CD8-positive, alpha-beta memory T cell (primary cell): Measurements from ENCODE around the gene KCNH4. TPM values are rescaled to one million over a fixed set of nuclear protein-coding genes. Genes with fewer than 3 reads are reported as not detected.

Experiments
- CTCF ChIA-PET: fragments of 350-600 bp; sonication (Branson Sonifier 250); formaldehyde crosslinking; loops from one replicate; lab custom pipeline; 2021; ENCODE audit warnings: antibody characterized with exemption; lab: Charles Lee
- POLR2A ChIA-PET: fragments of 350-600 bp; sonication (Branson Sonifier 250); formaldehyde crosslinking; loops from one replicate; lab custom pipeline; 2021; ENCODE audit warnings: antibody characterized with exemption; lab: Charles Lee
- DNase-seq, 5 donors: peaks; one replicate each; pipeline versions ENCODE4 v3.0.0 to v3.0.0-alpha.2; 2020 to 2022; ENCODE audit warnings: mixed read lengths in 1 of 5
- H3K27ac ChIP-seq: one replicate; pipeline ENCODE4 v1.7.0; 2013; ENCODE audit warnings: low read depth, mild to moderate bottlenecking, low read length, moderate library complexity
- H3K27me3 ChIP-seq: 2 replicates; pipeline ENCODE4 v1.7.0; 2013; ENCODE audit warnings: low read length, mild to moderate bottlenecking; ENCODE audit not compliant: insufficient read depth, poor library complexity, severe bottlenecking
- H3K36me3 ChIP-seq: 2 replicates; pipeline ENCODE4 v1.7.0; 2013; ENCODE audit warnings: mild to moderate bottlenecking, low read length, moderate library complexity; ENCODE audit not compliant: insufficient read depth
- H3K4me1 ChIP-seq: 2 replicates; pipeline ENCODE4 v1.7.0; 2013; ENCODE audit warnings: mild to moderate bottlenecking, low read length, moderate library complexity; ENCODE audit not compliant: insufficient read depth
- H3K4me3 ChIP-seq: 2 replicates; pipeline ENCODE4 v1.7.0; 2013; ENCODE audit warnings: mild to moderate bottlenecking, low read length
- H3K9me3 ChIP-seq: 2 replicates; pipeline ENCODE4 v1.7.0; 2013; ENCODE audit warnings: mild to moderate bottlenecking, low read length
- H3K27ac Mint-ChIP-seq, 8 donors: one replicate each; pipeline ENCODE4 v1.8.0; 2020 to 2021; ENCODE audit warnings: mixed read lengths in 8 of 8, mild to moderate bottlenecking in 6 of 8, inconsistent platforms in 3 of 8, moderate library complexity in 3 of 8
- H3K27me3 Mint-ChIP-seq, 2 donors: one replicate each; pipeline ENCODE4 v1.8.0; 2020 to 2021; ENCODE audit warnings: mixed read lengths in 2 of 2, mild to moderate bottlenecking in 1 of 2, moderate library complexity in 1 of 2
- H3K36me3 Mint-ChIP-seq, 3 donors: one replicate each; pipeline ENCODE4 v1.8.0; 2020 to 2021; ENCODE audit warnings: mixed read lengths in 3 of 3, inconsistent platforms in 1 of 3, mild to moderate bottlenecking in 1 of 3
- H3K4me1 Mint-ChIP-seq, 3 donors: one replicate each; pipeline ENCODE4 v1.8.0; 2020 to 2021; ENCODE audit warnings: mixed read lengths in 3 of 3, inconsistent platforms in 1 of 3, mild to moderate bottlenecking in 1 of 3
- H3K4me3 Mint-ChIP-seq, 7 donors: one replicate each; pipeline ENCODE4 v1.8.0; 2020 to 2021; ENCODE audit warnings: mixed read lengths in 7 of 7, mild to moderate bottlenecking in 6 of 7, moderate library complexity in 4 of 7, inconsistent platforms in 2 of 7
- H3K9me3 Mint-ChIP-seq, 5 donors: one replicate each; pipeline ENCODE4 v1.8.0; 2020 to 2022; ENCODE audit warnings: mixed read lengths in 5 of 5, mild to moderate bottlenecking in 3 of 5, moderate library complexity in 2 of 5, inconsistent platforms in 1 of 5
- polyA plus RNA-seq: library from polyadenylated mRNA; unstranded; fragments of 300-500 nt; fragmentation: Illumina TruSeq; gene quantifications from one replicate; pipeline ENCODE4 v1.2.3, GENCODE V29; 2021
- total RNA-seq, 2 experiments: library from RNA; stranded (reverse); gene quantifications; one replicate each; pipeline ENCODE4 v1.2.3, GENCODE V29; 2021

The KCNH4 gene
- total RNA-seq (1 to 10 TPM; 1.5 to 1.7 TPM), polyA plus RNA-seq (not detected)

DNA sequence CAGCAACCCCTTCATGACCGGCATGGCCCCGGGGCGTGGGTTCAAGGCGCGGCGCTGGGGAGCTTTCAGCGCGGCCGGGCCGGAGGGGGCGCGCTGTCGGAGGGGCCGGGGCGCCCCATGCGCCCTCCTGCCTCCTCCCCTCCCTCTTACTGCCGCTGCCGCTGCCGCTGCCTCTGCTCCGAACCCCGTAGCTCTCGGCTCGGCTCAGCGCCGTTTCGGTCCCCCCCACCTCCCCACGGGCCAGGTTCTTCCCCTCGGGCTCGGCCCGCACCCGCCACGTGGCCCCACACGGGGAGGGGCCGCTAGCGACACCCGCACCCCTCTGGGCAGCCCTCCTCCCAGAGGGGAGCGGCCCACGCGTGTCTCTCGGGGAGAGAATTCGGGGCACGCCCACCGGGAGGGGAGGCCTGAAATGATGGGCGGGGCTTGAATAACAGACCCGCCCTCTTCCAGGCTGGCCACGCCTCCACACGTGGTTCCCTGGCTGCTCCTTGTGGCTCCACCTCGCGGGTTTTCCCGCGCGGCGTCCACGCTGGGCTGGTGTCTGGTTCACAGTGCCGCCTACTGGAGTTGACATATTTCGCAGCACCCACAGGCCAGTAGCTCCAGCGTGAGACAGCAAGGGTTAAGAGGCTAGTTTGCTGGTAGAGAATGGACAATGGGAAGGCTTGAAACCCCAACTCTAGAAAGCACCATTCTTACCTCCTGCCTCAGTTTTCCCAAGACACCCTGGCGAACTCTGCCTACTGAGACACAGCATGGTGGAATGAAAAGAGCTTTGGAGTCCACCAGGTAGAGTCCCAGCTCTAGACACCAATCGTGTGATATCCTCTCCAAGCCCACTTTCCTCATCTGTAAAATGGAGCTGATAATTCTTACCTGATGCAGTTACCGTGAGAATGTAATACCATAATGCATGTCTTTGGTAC, at the start of gene KCNH4:
Gene KCNH4, minus strand, starts transcription at position 221 of the 929 bp plus-strand sequence. Its CDS starts 197 bp downstream, at position 24.
- CTCF ChIA-PET: interaction anchor here (0.9 to 1.8 kb wide), 14 partner anchors 9 to 346 kb away, joined by 3 to 9 read pairs (median 3); partner anchors contain the start of genes GHDC, HSPB9, KAT2A and NKIRAS2
- no peaks in the 10 kb centered on the region for H3K36me3 ChIP-seq
- Mint-ChIP-seq H3K9me3 (no peaks in the 10 kb centered on the region), H3K4me1 (peaks cover 39 to 59% (median 42%) of the 10 kb centered on the region in 3 donors), H3K36me3 (peaks cover 0 to 3% (median 0%) of the 10 kb centered on the region in 3 donors), H3K4me3 (peak within 1 kb of the TSS; percentile 55 to 87 (median 56)), H3K27me3 (peaks cover 13 to 20% of the 10 kb centered on the region in 2 donors), H3K27ac (peak within 1 kb of the TSS in 6 of 8 donors; percentile 29 to 93 (median 35))
- peak; percentile 65 to 86 (median 79) for DNase-seq
- no peaks in the 10 kb centered on the region for H3K9me3 ChIP-seq
- peak within 1 kb of the TSS; percentile 45 for H3K4me3 ChIP-seq
- no peak within 1 kb of the TSS for H3K27ac ChIP-seq
- POLR2A ChIA-PET: interaction anchor here (0.6 to 1.2 kb wide), 2 partner anchors 15 to 94 kb away, joined by 3 to 4 read pairs; no protein-coding TSS in a partner anchor
- H3K27me3 ChIP-seq: no peaks in the 10 kb centered on the region
- peaks cover 44% of the 10 kb centered on the region for H3K4me1 ChIP-seq

- no peaks in the 10 kb centered on the region for H3K27me3 Mint-ChIP-seq
- no peaks in the 10 kb centered on the region for H3K9me3 ChIP-seq
- H3K27me3 ChIP-seq: no peaks in the 10 kb centered on the region
- H3K4me1 Mint-ChIP-seq: peaks cover 24 to 42% (median 38%) of the 10 kb centered on the region in 3 donors
- H3K36me3 ChIP-seq: no peaks in the 10 kb centered on the region
- ChIA-PET CTCF (interaction anchor here (0.7 to 1.1 kb wide), 2 partner anchors 82 to 1747 kb away, joined by 3 read pairs; no protein-coding TSS in a partner anchor), POLR2A (no interaction called here)
- no peak overlapping the region for H3K4me3 ChIP-seq
- DNase-seq: no peak
- no peak overlapping the region for H3K27ac ChIP-seq
- H3K9me3 Mint-ChIP-seq: no peaks in the 10 kb centered on the region
- H3K36me3 Mint-ChIP-seq: peaks cover 0 to 47% (median 3%) of the 10 kb centered on the region in 3 donors
- H3K4me1 ChIP-seq: no peaks in the 10 kb centered on the region
- H3K4me3 Mint-ChIP-seq: peak overlapping the region in 1 of 7 donors; percentile 65
- peak overlapping the region in 7 of 8 donors; percentile 1 to 66 (median 34) for H3K27ac Mint-ChIP-seq
Measured at GRCh38 chr17:42230225-42230624, 49.3 kb upstream of the KCNH4 start.

- Mint-ChIP-seq H3K9me3 (no peaks in the 10 kb centered on the region), H3K4me1 (peaks cover 9 to 25% (median 20%) of the 10 kb centered on the region in 3 donors), H3K27me3 (peaks cover 0 to 2% of the 10 kb centered on the region in 2 donors), H3K27ac (peak overlapping the region in 7 of 8 donors; percentile 6 to 87 (median 23)), H3K4me3 (no peak overlapping the region), H3K36me3 (peaks cover 0 to 65% (median 6%) of the 10 kb centered on the region in 3 donors)
- Histone ChIP-seq H3K9me3 (no peaks in the 10 kb centered on the region), H3K36me3 (peaks cover 9% of the 10 kb centered on the region), H3K4me1 (no peaks in the 10 kb centered on the region), H3K4me3 (no peak overlapping the region), H3K27ac (no peak overlapping the region), H3K27me3 (no peaks in the 10 kb centered on the region)
- no peak for DNase-seq
- ChIA-PET POLR2A (no interaction called here), CTCF (no interaction called here)
Measured at GRCh38 chr17:42227849-42228700, 47.1 kb upstream of the KCNH4 start.

- Histone ChIP-seq H3K36me3 (peaks cover 22% of the 10 kb centered on the region), H3K4me1 (no peaks in the 10 kb centered on the region), H3K27me3 (no peaks in the 10 kb centered on the region), H3K4me3 (no peak overlapping the region), H3K9me3 (no peaks in the 10 kb centered on the region), H3K27ac (no peak overlapping the region)
- no peak overlapping the region for H3K4me3 Mint-ChIP-seq
- POLR2A ChIA-PET: no interaction called here
- CTCF ChIA-PET: no interaction called here
- H3K27me3 Mint-ChIP-seq: peaks cover 0 to 2% of the 10 kb centered on the region in 2 donors
- peaks cover 8 to 22% (median 19%) of the 10 kb centered on the region in 3 donors for H3K4me1 Mint-ChIP-seq
- no peak overlapping the region for H3K27ac Mint-ChIP-seq
- DNase-seq: no peak
- H3K36me3 Mint-ChIP-seq: peaks cover 0 to 78% (median 10%) of the 10 kb centered on the region in 3 donors
- no peaks in the 10 kb centered on the region for H3K9me3 Mint-ChIP-seq
Measured at GRCh38 chr17:42225646-42226045, 44.7 kb upstream of the KCNH4 start.

DNA sequence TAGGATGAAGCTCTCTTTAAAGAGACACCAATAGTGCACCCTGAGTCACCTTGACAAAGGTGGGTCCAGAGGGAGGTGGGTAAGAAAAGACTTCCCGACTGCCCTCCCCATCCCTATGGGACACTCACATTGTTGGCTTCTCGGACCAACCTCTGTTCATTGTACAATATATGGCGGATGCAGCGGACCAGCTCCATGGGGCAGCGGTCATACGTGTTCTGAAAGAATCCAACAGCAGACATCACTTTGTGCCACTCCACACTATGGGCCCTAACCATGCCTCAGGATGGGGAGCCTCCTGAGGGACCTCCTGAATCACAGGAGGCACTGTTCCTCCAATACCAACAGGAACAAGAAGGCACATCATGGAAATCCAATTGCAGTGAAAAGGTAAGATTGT, 43.7 kb upstream of the KCNH4 start:
- Mint-ChIP-seq H3K27me3 (peaks cover 0 to 2% of the 10 kb centered on the region in 2 donors), H3K36me3 (peaks cover 0 to 78% (median 10%) of the 10 kb centered on the region in 3 donors), H3K9me3 (no peaks in the 10 kb centered on the region), H3K4me3 (no peak overlapping the region), H3K27ac (peak overlapping the region in 2 of 8 donors; percentile 51 to 56), H3K4me1 (peaks cover 3 to 15% (median 12%) of the 10 kb centered on the region in 3 donors)
- ChIA-PET CTCF (interaction anchor here (3.1 kb wide), 1 partner anchor 65 kb away, joined by 26 read pairs; the partner anchor contains the start of gene STAT5A), POLR2A (interaction anchor here (0.6 kb wide), 1 partner anchor 121 kb away, joined by 5 read pairs; no protein-coding TSS in a partner anchor)
- no peak overlapping the region for H3K27ac ChIP-seq
- no peaks in the 10 kb centered on the region for H3K4me1 ChIP-seq
- H3K4me3 ChIP-seq: no peak overlapping the region
- H3K36me3 ChIP-seq: peaks cover 22% of the 10 kb centered on the region
- no peak for DNase-seq
- no peaks in the 10 kb centered on the region for H3K9me3 ChIP-seq
- H3K27me3 ChIP-seq: no peaks in the 10 kb centered on the region

DNA sequence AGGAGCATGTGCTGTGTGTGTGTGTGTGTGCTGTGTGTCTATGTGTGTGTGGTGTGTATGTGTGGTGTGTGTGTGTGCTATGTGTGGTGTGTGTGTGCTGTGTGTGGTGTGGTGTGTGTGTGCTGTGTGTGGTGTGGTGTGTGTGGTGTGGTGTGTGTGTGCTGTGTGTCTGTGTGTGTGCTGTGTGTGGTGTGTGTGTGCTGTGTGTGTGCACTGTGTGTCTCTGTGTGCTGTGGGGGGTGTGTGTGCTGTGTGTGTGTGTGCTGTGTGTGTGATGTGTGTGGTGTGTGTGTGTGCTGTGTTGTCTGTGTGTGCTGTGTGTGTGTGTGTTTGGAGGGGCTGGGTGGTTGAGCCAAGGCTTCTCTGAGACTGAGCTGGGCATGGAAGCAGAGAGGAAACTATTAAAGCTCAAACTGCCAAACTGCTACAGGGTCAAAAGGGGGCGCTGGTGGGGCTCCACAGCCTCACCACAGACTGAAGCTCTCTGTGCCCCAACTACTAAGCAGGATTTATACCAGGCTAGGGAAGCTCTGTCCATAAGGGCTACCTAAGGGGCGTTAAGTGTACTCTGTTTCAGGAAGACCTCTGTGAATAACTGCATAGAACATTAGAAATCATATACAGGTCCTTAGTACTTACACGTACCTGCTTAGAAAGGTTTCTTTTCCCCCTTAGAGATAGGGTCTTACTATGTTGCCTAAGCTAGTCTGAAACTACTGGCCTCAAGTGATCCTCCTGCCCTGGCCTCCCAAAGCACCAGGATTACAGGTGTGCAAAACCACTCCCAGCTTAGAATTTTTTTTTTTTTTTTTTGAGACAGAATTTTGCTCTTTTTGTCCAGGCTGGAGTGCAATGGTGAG, 41.2 kb upstream of the KCNH4 start:
- Mint-ChIP-seq H3K4me3 (no peak overlapping the region), H3K9me3 (no peaks in the 10 kb centered on the region), H3K36me3 (peaks cover 3 to 75% (median 15%) of the 10 kb centered on the region in 3 donors), H3K27me3 (peaks cover 0 to 2% of the 10 kb centered on the region in 2 donors), H3K27ac (peak overlapping the region in 7 of 8 donors; percentile 28 to 98 (median 77)), H3K4me1 (peaks cover 0 to 8% (median 7%) of the 10 kb centered on the region in 3 donors)
- Histone ChIP-seq H3K27ac (no peak overlapping the region), H3K9me3 (no peaks in the 10 kb centered on the region), H3K4me3 (no peak overlapping the region), H3K27me3 (no peaks in the 10 kb centered on the region), H3K36me3 (peaks cover 31% of the 10 kb centered on the region), H3K4me1 (no peaks in the 10 kb centered on the region)
- DNase-seq: peak; percentile 15 to 68 (median 55)
- POLR2A ChIA-PET: interaction anchor here (0.6 to 1.8 kb wide), 7 partner anchors 27 to 289 kb away, joined by 3 to 9 read pairs (median 4); partner anchors contain the start of genes GHDC and STAT5A
- CTCF ChIA-PET: interaction anchor here (0.7 to 3.1 kb wide), 35 partner anchors 10 to 205 kb away, joined by 3 to 34 read pairs (median 4); partner anchors contain the start of genes DNAJC7, GHDC, STAT3 and STAT5A
